CD14-positive monocyte (primary cell): Measurements from ENCODE around the gene LPCAT1. TPM values are rescaled to one million over a fixed set of nuclear protein-coding genes. Genes with fewer than 3 reads are reported as not detected.

Experiments used
- DNase-seq, 3 donors: peaks; one replicate each; pipeline ENCODE4 v3.0.0-alpha.2; 2011 to 2022
- H2AFZ ChIP-seq: 2 replicates; pipeline ENCODE4 v1.6.0; 2012; ENCODE audit warnings: mild to moderate bottlenecking, low read depth, low read length, inconsistent platforms; ENCODE audit not compliant: insufficient read depth, poor library complexity, severe bottlenecking
- H3K27ac ChIP-seq, 2 donors: 1 replicate in 1 of 2; 2 replicates in 1 of 2; pipeline ENCODE4 v1.5.1; 2012 to 2013; ENCODE audit warnings: low read length in 2 of 2, control low read depth in 1 of 2, inconsistent platforms in 1 of 2, low read depth in 1 of 2, mild to moderate bottlenecking in 1 of 2
- H3K27me3 ChIP-seq, 2 donors: one replicate each; pipeline versions ENCODE4 v1.6.0 to v1.6.1; 2011 to 2013; ENCODE audit warnings: low read length in 2 of 2; ENCODE audit not compliant: control insufficient read depth in 2 of 2, insufficient read depth in 2 of 2
- H3K36me3 ChIP-seq, 2 donors: replicated peaks in 1 of 2; 1 replicate in 1 of 2; 2 replicates in 1 of 2; pipeline versions ENCODE4 v1.5.1 to v1.6.1; 2012 to 2013; ENCODE audit warnings: low read length in 2 of 2, control low read depth in 1 of 2, inconsistent platforms in 1 of 2, mild to moderate bottlenecking in 1 of 2; ENCODE audit not compliant: insufficient read depth in 2 of 2, control insufficient read depth in 1 of 2
- H3K4me1 ChIP-seq, 2 donors: 1 replicate in 1 of 2; 2 replicates in 1 of 2; pipeline versions ENCODE4 v1.5.1 to v1.6.1; 2012 to 2013; ENCODE audit warnings: low read length in 2 of 2, control low read depth in 1 of 2, inconsistent platforms in 1 of 2, mild to moderate bottlenecking in 1 of 2, moderate library complexity in 1 of 2; ENCODE audit not compliant: insufficient read depth in 2 of 2, control insufficient read depth in 1 of 2
- H3K4me2 ChIP-seq: replicated peaks from 2 replicates; pipeline ENCODE3; 2012; ENCODE audit warnings: low read length, moderate library complexity, mild to moderate bottlenecking; ENCODE audit not compliant: poor library complexity, severe bottlenecking; ENCODE audit errors: extremely low read depth
- H3K4me3 ChIP-seq, 3 experiments: fragments of 200-600 bp in 1 of 3; sonication (generic) in 1 of 3; replicated peaks in 1 of 3; 1 replicate in 2 of 3; 2 replicates in 1 of 3; pipeline ENCODE4 v1.5.1; 2011 to 2013; ENCODE audit warnings: low read length in 3 of 3, mild to moderate bottlenecking in 3 of 3, control low read depth in 2 of 3, low read depth in 2 of 3, inconsistent platforms in 1 of 3, moderate library complexity in 1 of 3
- H3K79me2 ChIP-seq: 2 replicates; pipeline ENCODE4 v1.6.0; 2012; ENCODE audit warnings: mild to moderate bottlenecking, control low read depth, inconsistent platforms, low read length, moderate library complexity; ENCODE audit not compliant: insufficient read depth
- H3K9ac ChIP-seq: 2 replicates; pipeline ENCODE4 v1.6.0; 2017; ENCODE audit warnings: low read length, mild to moderate bottlenecking; ENCODE audit not compliant: insufficient read depth, poor library complexity, severe bottlenecking
- H3K9me3 ChIP-seq, 2 donors: replicated peaks in 1 of 2; 1 replicate in 1 of 2; 2 replicates in 1 of 2; pipeline versions ENCODE4 v1.5.1 to v1.6.1; 2012 to 2013; ENCODE audit warnings: low read length in 2 of 2, control low read depth in 1 of 2; ENCODE audit not compliant: control insufficient read depth in 1 of 2, insufficient read depth in 1 of 2
- H4K20me1 ChIP-seq: 2 replicates; pipeline ENCODE4 v1.6.0; 2012; ENCODE audit warnings: mild to moderate bottlenecking, low read length, control low read depth, moderate library complexity; ENCODE audit not compliant: insufficient read depth
- H3K27ac Mint-ChIP-seq, 7 donors: one replicate each; pipeline ENCODE4 v1.8.0; 2020; ENCODE audit warnings: mild to moderate bottlenecking in 7 of 7, mixed read lengths in 7 of 7, moderate library complexity in 6 of 7, inconsistent platforms in 2 of 7
- H3K27me3 Mint-ChIP-seq, 3 donors: one replicate each; pipeline ENCODE4 v1.8.0; 2021 to 2022; ENCODE audit warnings: low read depth in 3 of 3, mild to moderate bottlenecking in 3 of 3, mixed read lengths in 3 of 3, moderate library complexity in 3 of 3, inconsistent platforms in 1 of 3
- H3K36me3 Mint-ChIP-seq, 2 donors: one replicate each; pipeline ENCODE4 v1.8.0; 2020; ENCODE audit warnings: mixed read lengths in 2 of 2, inconsistent platforms in 1 of 2, mild to moderate bottlenecking in 1 of 2
- H3K4me1 Mint-ChIP-seq: one replicate; pipeline ENCODE4 v1.8.0; 2020; ENCODE audit warnings: mild to moderate bottlenecking, mixed read lengths
- H3K4me3 Mint-ChIP-seq, 2 donors: one replicate each; pipeline ENCODE4 v1.8.0; 2020; ENCODE audit warnings: mild to moderate bottlenecking in 2 of 2, mixed read lengths in 2 of 2, moderate library complexity in 1 of 2
- H3K9me3 Mint-ChIP-seq, 7 donors: one replicate each; pipeline ENCODE4 v1.8.0; 2020 to 2022; ENCODE audit warnings: mixed read lengths in 7 of 7, mild to moderate bottlenecking in 6 of 7, moderate library complexity in 6 of 7, inconsistent platforms in 2 of 7
- WGBS: methylation state at CpG from one replicate; pipeline ENCODE4 v1.1.5; 2013; ENCODE audit warnings: missing lambda C conversion rate; ENCODE audit not compliant: insufficient coverage; 5-methylcytosine and 5-hydroxymethylcytosine counted together
- intact Hi-C, 2 donors: fragments of 100-400 bp; cut with micrococcal nuclease; formaldehyde crosslinking; loops; one replicate each; pipeline versions ENCODE4 v1.15.0 to v1.15.1; 2023
- polyA plus RNA-seq, 3 donors: library from polyadenylated mRNA; depleted of rRNA in 1 of 3; unstranded in 2 of 3; stranded (reverse) in 1 of 3; fragments of 300-500 nt in 2 of 3; fragments of >200 nt in 1 of 3; fragmentation: Illumina TruSeq in 2 of 3; gene quantifications; 1 replicate in 2 of 3; 2 replicates in 1 of 3; pipeline ENCODE4 v1.2.3, GENCODE V29; 2012 to 2021
- TF ChIP-seq, protein P1 (sequence below): fragments of 200-600 bp; IDR thresholded peaks from one replicate; pipeline ENCODE4 v1.8.0; 2022; ENCODE audit warnings: antibody characterized with exemption, mild to moderate bottlenecking

LPCAT1 gene
- polyA plus RNA-seq, 3 donors = 34.1 to 53.9 (median 34.8) TPM

DNA sequence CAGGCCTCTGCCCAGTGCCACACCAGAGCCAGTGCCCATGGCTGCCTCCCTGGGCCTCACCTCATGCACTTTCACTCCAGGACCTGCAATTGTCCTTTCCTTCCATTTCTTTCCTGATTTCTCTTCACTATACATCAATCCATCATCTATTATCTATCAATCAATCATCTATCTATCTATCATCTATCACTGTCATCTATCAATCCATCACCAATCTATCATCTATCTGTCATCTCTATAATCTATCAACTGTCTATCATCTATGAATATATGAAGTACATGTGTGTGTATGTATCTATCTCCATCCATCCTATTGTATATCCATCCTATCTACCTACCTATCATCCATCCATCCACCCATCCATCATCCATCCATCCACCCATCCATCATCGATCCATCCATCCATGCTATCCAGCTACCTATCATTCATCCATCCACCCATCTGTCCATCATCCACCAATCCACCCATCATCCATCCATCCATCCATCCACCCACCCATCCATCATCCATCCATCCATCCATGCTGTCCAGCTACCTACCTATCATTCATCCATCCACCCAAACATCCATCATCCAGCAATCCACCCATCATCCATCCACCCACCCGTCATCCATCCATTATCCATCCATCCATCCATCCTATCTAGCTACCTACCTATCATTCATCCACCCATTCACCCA lies 105.4 kb downstream of the LPCAT1 start:
- Histone ChIP-seq H3K4me1 (no peaks in the 10 kb centered on the region), H3K9me3 (no peaks in the 10 kb centered on the region), H3K9ac (no peak overlapping the region), H3K4me2 (no peak overlapping the region), H3K27me3 (no peaks in the 10 kb centered on the region), H3K79me2 (no peaks in the 10 kb centered on the region), H3K27ac (no peak overlapping the region), H3K36me3 (no peaks in the 10 kb centered on the region), H4K20me1 (no peaks in the 10 kb centered on the region), H3K4me3 (no peak overlapping the region), H2AFZ (no peak overlapping the region)
- Mint-ChIP-seq H3K27me3 (peaks cover 0 to 9% (median 1%) of the 10 kb centered on the region in 3 donors), H3K27ac (no peak overlapping the region), H3K4me3 (no peak overlapping the region), H3K36me3 (no peaks in the 10 kb centered on the region), H3K4me1 (no peaks in the 10 kb centered on the region), H3K9me3 (peaks cover 0 to 8% (median 3%) of the 10 kb centered on the region in 7 donors)
- no peak for DNase-seq
- TF ChIP-seq, protein P1, sequence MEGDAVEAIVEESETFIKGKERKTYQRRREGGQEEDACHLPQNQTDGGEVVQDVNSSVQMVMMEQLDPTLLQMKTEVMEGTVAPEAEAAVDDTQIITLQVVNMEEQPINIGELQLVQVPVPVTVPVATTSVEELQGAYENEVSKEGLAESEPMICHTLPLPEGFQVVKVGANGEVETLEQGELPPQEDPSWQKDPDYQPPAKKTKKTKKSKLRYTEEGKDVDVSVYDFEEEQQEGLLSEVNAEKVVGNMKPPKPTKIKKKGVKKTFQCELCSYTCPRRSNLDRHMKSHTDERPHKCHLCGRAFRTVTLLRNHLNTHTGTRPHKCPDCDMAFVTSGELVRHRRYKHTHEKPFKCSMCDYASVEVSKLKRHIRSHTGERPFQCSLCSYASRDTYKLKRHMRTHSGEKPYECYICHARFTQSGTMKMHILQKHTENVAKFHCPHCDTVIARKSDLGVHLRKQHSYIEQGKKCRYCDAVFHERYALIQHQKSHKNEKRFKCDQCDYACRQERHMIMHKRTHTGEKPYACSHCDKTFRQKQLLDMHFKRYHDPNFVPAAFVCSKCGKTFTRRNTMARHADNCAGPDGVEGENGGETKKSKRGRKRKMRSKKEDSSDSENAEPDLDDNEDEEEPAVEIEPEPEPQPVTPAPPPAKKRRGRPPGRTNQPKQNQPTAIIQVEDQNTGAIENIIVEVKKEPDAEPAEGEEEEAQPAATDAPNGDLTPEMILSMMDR = no peak
- WGBS = 95% methylated on average over 2 of the region's 2 CpGs
- intact Hi-C loops = no loop called here

GRCh38 chr5:1417586-1418225 lies 106.1 kb downstream of the LPCAT1 start:
- Mint-ChIP-seq H3K9me3 (peaks cover 0 to 8% (median 3%) of the 10 kb centered on the region in 7 donors), H3K36me3 (no peaks in the 10 kb centered on the region), H3K4me3 (no peak overlapping the region), H3K27ac (no peak overlapping the region), H3K27me3 (peaks cover 1 to 10% (median 2%) of the 10 kb centered on the region in 3 donors), H3K4me1 (no peaks in the 10 kb centered on the region)
- Histone ChIP-seq H3K9me3 (no peaks in the 10 kb centered on the region), H4K20me1 (no peaks in the 10 kb centered on the region), H2AFZ (no peak overlapping the region), H3K36me3 (no peaks in the 10 kb centered on the region), H3K4me1 (no peaks in the 10 kb centered on the region), H3K79me2 (no peaks in the 10 kb centered on the region), H3K4me3 (no peak overlapping the region), H3K4me2 (no peak overlapping the region), H3K9ac (no peak overlapping the region), H3K27me3 (no peaks in the 10 kb centered on the region), H3K27ac (no peak overlapping the region)
- intact Hi-C loops = no loop called here
- 76% methylated on average over 5 of the region's 6 CpGs for WGBS
- DNase-seq = no peak
- TF ChIP-seq, protein P1 = no peak
